Omental fat pad (tissue), 4 donors: ENCODE data around the gene PRIMPOL. TPM values are rescaled to one million over a fixed set of nuclear protein-coding genes. Genes with fewer than 3 reads are reported as not detected.

Source experiments
- ATAC-seq: fragments of 150-250 bp; one replicate; pipeline ENCODE4 v1.9.1; 2016; ENCODE audit warnings: mild to moderate bottlenecking, moderate library complexity; ENCODE audit not compliant: low FRiP score
- DNase-seq: peaks from one replicate; pipeline ENCODE4 v3.0.0-alpha.2; 2019; ENCODE audit warnings: low spot score
- total RNA-seq, 4 donors: library from RNA; depleted of rRNA; stranded (reverse); fragments of >200 nt; gene quantifications; one replicate each; pipeline ENCODE4 v1.1.0, GENCODE V29; 2016
- TF ChIP-seq, protein P1 (sequence below), 3 donors: fragments of 450-650 bp; IDR thresholded peaks; one replicate each; pipeline ENCODE4 v1.5.1; 2016 to 2017; ENCODE audit warnings: antibody characterized with exemption in 3 of 3, mild to moderate bottlenecking in 3 of 3, moderate library complexity in 2 of 3

Gene PRIMPOL
- total RNA-seq, 4 donors from 2014 or later: 8.2 to 23.0 (median 13.7) TPM

GRCh38 chr4:184743650-184744049 lies 94.1 kb downstream of the PRIMPOL start:
- ATAC-seq (no peak), DNase-seq (no peak)
- TF ChIP-seq, protein P1, sequence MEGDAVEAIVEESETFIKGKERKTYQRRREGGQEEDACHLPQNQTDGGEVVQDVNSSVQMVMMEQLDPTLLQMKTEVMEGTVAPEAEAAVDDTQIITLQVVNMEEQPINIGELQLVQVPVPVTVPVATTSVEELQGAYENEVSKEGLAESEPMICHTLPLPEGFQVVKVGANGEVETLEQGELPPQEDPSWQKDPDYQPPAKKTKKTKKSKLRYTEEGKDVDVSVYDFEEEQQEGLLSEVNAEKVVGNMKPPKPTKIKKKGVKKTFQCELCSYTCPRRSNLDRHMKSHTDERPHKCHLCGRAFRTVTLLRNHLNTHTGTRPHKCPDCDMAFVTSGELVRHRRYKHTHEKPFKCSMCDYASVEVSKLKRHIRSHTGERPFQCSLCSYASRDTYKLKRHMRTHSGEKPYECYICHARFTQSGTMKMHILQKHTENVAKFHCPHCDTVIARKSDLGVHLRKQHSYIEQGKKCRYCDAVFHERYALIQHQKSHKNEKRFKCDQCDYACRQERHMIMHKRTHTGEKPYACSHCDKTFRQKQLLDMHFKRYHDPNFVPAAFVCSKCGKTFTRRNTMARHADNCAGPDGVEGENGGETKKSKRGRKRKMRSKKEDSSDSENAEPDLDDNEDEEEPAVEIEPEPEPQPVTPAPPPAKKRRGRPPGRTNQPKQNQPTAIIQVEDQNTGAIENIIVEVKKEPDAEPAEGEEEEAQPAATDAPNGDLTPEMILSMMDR (IDR thresholded peaks at IDR 0.05): no peak

DNA sequence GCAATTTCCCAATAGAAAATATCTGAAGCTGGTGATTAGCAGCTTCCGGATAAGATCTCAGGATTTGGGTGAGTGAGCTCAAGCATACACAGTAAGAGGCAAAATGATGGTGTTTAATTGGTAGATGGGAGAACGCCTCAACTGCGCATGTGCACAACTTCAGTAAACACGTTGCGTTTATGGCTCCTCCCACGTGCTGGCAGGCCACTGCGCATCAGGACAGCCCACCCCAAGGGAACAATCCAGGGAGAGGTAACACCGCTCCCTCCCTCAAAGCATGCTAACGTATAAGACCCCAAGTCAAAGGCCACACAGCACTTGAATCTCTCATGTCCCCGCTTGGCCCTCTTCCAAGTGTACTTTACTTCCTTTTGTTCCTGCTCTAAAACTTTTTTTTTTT lies 94.7 kb downstream of the PRIMPOL start:
- TF ChIP-seq, protein P1 (IDR thresholded peaks at IDR 0.05): no peak
- DNase-seq (no peak), ATAC-seq (no peak)

Other genes with a start within 250 kb of the PRIMPOL start
- gene IRF2, start 175.2 kb upstream of the PRIMPOL start, total RNA-seq: 10 to 100 TPM; 16.9 to 53.1 (median 28.9) TPM
- 10 to 100 TPM; 16.7 to 22.2 (median 20.1) TPM for gene CASP3, start 291 bp upstream of the PRIMPOL start, total RNA-seq
- gene CENPU, start 84.4 kb downstream of the PRIMPOL start, total RNA-seq: 1 to 10 TPM; 1.3 to 4.6 (median 3.6) TPM
- gene ACSL1, start 176.2 kb downstream of the PRIMPOL start, total RNA-seq: 1,000 to 10,000 TPM in 2 of 4 donors, 100 to 1,000 TPM in 2; 577 to 1,142 (median 917) TPM